Endothelial cell (in vitro differentiated cells): ENCODE data around the gene BTBD2. TPM values are rescaled to one million over a fixed set of nuclear protein-coding genes. Genes with fewer than 3 reads are reported as not detected.

Source experiments
- DNase-seq: peaks from one replicate; pipeline ENCODE4 v3.0.0; 2021; ENCODE audit warnings: low spot score
- H3K27ac Mint-ChIP-seq: one replicate; pipeline ENCODE4 v1.8.0; 2021; ENCODE audit warnings: mixed read lengths, inconsistent platforms; ENCODE audit not compliant: unreplicated experiment
- H3K27me3 Mint-ChIP-seq: one replicate; pipeline ENCODE4 v1.8.0; 2021; ENCODE audit warnings: mild to moderate bottlenecking, moderate library complexity, mixed read lengths, inconsistent platforms; ENCODE audit not compliant: unreplicated experiment
- H3K36me3 Mint-ChIP-seq: one replicate; pipeline ENCODE4 v1.8.0; 2021; ENCODE audit warnings: mild to moderate bottlenecking, low read depth, mixed read lengths, inconsistent platforms; ENCODE audit not compliant: unreplicated experiment
- H3K4me1 Mint-ChIP-seq: one replicate; pipeline ENCODE4 v1.8.0; 2021; ENCODE audit warnings: mild to moderate bottlenecking, mixed read lengths, inconsistent platforms; ENCODE audit not compliant: unreplicated experiment
- H3K4me3 Mint-ChIP-seq: one replicate; pipeline ENCODE4 v1.8.0; 2021; ENCODE audit warnings: mild to moderate bottlenecking, mixed read lengths, inconsistent platforms; ENCODE audit not compliant: unreplicated experiment
- H3K9me3 Mint-ChIP-seq: one replicate; pipeline ENCODE4 v1.8.0; 2021; ENCODE audit warnings: mixed read lengths, inconsistent platforms; ENCODE audit not compliant: unreplicated experiment
- CTCF ChIP-seq: fragments of 200-600 bp; sonication (generic); IDR thresholded peaks from one replicate; pipeline ENCODE4 v1.5.0; 2021; ENCODE audit warnings: antibody characterized with exemption; ENCODE audit not compliant: unreplicated experiment
- total RNA-seq: library from RNA; stranded (reverse); fragmentation: NEBNext Ultra II Directional; extraction: Animal tissue kit (Norgen Biotek cat#: 25700); gene quantifications from one replicate; pipeline ENCODE4 v1.2.1, GENCODE V29; 2021; ENCODE audit not compliant: unreplicated experiment

BTBD2 gene
- total RNA-seq, 1 donor from 2014 or later, result 80.5 TPM

DNA sequence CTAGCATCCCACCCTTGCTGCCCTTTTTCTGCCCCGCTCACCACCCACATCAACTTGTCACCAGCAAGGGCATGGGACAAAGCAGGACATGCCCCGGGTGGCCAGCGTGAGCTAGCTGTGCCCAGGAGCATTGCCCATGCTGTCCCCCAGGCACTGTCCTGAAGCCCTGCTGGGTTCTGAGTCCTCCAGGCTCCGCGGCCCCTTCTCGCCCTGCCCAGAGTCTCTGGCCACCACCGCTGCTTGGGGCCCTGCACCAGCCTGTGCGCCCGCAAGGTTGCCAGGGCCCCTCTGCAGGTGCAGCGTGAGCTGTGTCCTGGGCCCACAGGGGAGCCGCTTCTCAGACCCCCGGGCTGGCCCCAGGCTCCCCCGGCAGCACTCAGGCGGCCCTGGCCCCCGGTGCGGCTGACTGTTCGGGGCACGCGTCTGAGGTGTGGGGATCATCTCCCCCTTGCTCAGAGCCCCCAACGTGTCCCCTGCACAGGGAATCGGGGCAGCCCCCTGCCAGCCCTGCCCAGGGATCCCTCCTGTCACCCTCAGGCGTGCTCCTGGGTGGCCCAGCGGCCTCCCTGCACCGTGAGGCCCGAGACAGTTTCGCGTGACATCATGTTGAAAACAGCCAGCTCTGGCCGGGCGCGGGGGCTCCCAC is 70.5 kb downstream of the BTBD2 start:
- TF ChIP-seq CTCF, result no peak
- Mint-ChIP-seq H3K4me3 (no peak overlapping the region), H3K4me1 (peaks cover 17% of the 10 kb centered on the region), H3K36me3 (peaks cover 10% of the 10 kb centered on the region), H3K27ac (no peak overlapping the region), H3K27me3 (peaks cover 10% of the 10 kb centered on the region), H3K9me3 (no peaks in the 10 kb centered on the region)
- no peak for DNase-seq

- Mint-ChIP-seq H3K4me3 (no peak overlapping the region), H3K4me1 (peaks cover 19% of the 10 kb centered on the region), H3K36me3 (peaks cover 10% of the 10 kb centered on the region), H3K27me3 (peaks cover 13% of the 10 kb centered on the region), H3K9me3 (no peaks in the 10 kb centered on the region), H3K27ac (peak overlapping the region; percentile 64)
- no peak for TF ChIP-seq CTCF
- no peak for DNase-seq
Observed at GRCh38 chr19:1944088-1944915, 71.2 kb downstream of the BTBD2 start.

- Mint-ChIP-seq H3K4me1 (peaks cover 17% of the 10 kb centered on the region), H3K27ac (peak overlapping the region; percentile 94), H3K9me3 (no peaks in the 10 kb centered on the region), H3K36me3 (peaks cover 8% of the 10 kb centered on the region), H3K27me3 (peaks cover 13% of the 10 kb centered on the region), H3K4me3 (peak overlapping the region; percentile 96)
- no peak for DNase-seq
- TF ChIP-seq CTCF, result no peak
Observed at GRCh38 chr19:1943661-1944087, 71.8 kb downstream of the BTBD2 start.

- H3K9me3 Mint-ChIP-seq, result no peaks in the 10 kb centered on the region
- no peak for DNase-seq
- H3K4me3 Mint-ChIP-seq, result peak overlapping the region; percentile 96
- peaks cover 13% of the 10 kb centered on the region for H3K27me3 Mint-ChIP-seq
- peaks cover 5% of the 10 kb centered on the region for H3K36me3 Mint-ChIP-seq
- no peak for TF ChIP-seq CTCF
- peak overlapping the region; percentile 94 for H3K27ac Mint-ChIP-seq
- peaks cover 17% of the 10 kb centered on the region for H3K4me1 Mint-ChIP-seq
Observed at GRCh38 chr19:1942934-1943555, 72.5 kb downstream of the BTBD2 start.
